ENCODE results near the gene PPIA. TPM values are rescaled to one million over a fixed set of nuclear protein-coding genes. Genes with fewer than 3 reads are reported as not detected.
A peak's percentile ranks its signal among the peaks of the same experiment; 100 is the strongest.

The PPIA gene
- total RNA-seq, 1 experiment from 2014 or later = 2,409 TPM

GRCh38 chr7:44767134-44767911 is 29.2 kb upstream of the PPIA start:
- H3T11ph ChIP-seq (ENCODE audit: low read length) = no peak overlapping the region
- no peak overlapping the region; a peak in 1 of 5 replicates for H3K4me3 Mint-ChIP-seq
- WGBS (ENCODE audit: extremely low coverage, insufficient read length, low lambda C conversion rate) = no CpG with 5 or more reads among the region's 19 CpGs

More at GRCh38 chr7:44767134-44767911, 29.2 kb upstream of the PPIA start:
- Histone ChIP-seq H4K8ac (replicated peaks; ENCODE audit: insufficient read length, low read depth, low read length) (no peak overlapping the region), H3K27ac (ENCODE audit: insufficient read length, low read depth, low read length) (no peak overlapping the region), H3K79me2 (ENCODE audit: insufficient read depth, low read length) (no peaks in the 10 kb centered on the region), H3K9me3 (ENCODE audit: control insufficient read depth, low read depth, low read length) (no peaks in the 10 kb centered on the region), H3K14ac (ENCODE audit: insufficient read depth, low read length) (no peak overlapping the region), H2BK5ac (ENCODE audit: insufficient read length, low read length) (no peak overlapping the region), H2BK15ac (ENCODE audit: low read depth, low read length) (no peak overlapping the region), H3K4me2 (ENCODE audit: insufficient read depth, insufficient read length, low read length) (no peak overlapping the region), H2AFZ (ENCODE audit: low read length) (no peak overlapping the region), H3K9ac (ENCODE audit: extremely low read depth, insufficient read length, low read length) (no peak overlapping the region), H3K56ac (ENCODE audit: insufficient read length, low read depth, low read length) (no peak overlapping the region), H3K23ac (ENCODE audit: insufficient read length, low read depth, low read length) (no peak overlapping the region), H3K4ac (ENCODE audit: low read depth, low read length) (no peak overlapping the region), H2BK12ac (ENCODE audit: insufficient read length, low read depth, low read length) (no peak overlapping the region), H4K20me1 (ENCODE audit: control insufficient read depth, insufficient read depth, insufficient read length) (no peaks in the 10 kb centered on the region), H2AK5ac (ENCODE audit: insufficient read length, low read length) (no peak overlapping the region), H4K91ac (ENCODE audit: insufficient read length, low read depth, low read length) (no peak overlapping the region), H3K23me2 (ENCODE audit: insufficient read length, low read depth, low read length, poor library complexity, severe bottlenecking) (no peaks in the 10 kb centered on the region), H4K5ac (ENCODE audit: insufficient read length, low read depth, low read length) (no peak overlapping the region), H3K18ac (ENCODE audit: insufficient read length, low read depth, low read length) (no peak overlapping the region), H3K27me3 (ENCODE audit: insufficient read depth, low read length) (no peaks in the 10 kb centered on the region), H2BK120ac (ENCODE audit: low read depth, low read length, poor library complexity, severe bottlenecking) (no peak overlapping the region), H3K4me1 (ENCODE audit: insufficient read depth, low read length) (no peaks in the 10 kb centered on the region), H3K79me1 (ENCODE audit: insufficient read depth, low read depth, low read length, poor library complexity, severe bottlenecking) (no peaks in the 10 kb centered on the region), H2BK20ac (ENCODE audit: low read depth, low read length, poor library complexity, severe bottlenecking) (no peak overlapping the region)
- H3K4me1 Mint-ChIP-seq = peaks cover 11 to 16% of the 10 kb centered on the region in 2 experiments
- no peak for DNase-seq
- peaks cover 0 to 4% of the 10 kb centered on the region in 2 experiments; a peak in 1 of 5 replicates for H3K9me3 Mint-ChIP-seq
- peaks cover 4% of the 10 kb centered on the region for H3K27me3 Mint-ChIP-seq (ENCODE audit: low read depth)
- TF ChIP-seq, protein P1, sequence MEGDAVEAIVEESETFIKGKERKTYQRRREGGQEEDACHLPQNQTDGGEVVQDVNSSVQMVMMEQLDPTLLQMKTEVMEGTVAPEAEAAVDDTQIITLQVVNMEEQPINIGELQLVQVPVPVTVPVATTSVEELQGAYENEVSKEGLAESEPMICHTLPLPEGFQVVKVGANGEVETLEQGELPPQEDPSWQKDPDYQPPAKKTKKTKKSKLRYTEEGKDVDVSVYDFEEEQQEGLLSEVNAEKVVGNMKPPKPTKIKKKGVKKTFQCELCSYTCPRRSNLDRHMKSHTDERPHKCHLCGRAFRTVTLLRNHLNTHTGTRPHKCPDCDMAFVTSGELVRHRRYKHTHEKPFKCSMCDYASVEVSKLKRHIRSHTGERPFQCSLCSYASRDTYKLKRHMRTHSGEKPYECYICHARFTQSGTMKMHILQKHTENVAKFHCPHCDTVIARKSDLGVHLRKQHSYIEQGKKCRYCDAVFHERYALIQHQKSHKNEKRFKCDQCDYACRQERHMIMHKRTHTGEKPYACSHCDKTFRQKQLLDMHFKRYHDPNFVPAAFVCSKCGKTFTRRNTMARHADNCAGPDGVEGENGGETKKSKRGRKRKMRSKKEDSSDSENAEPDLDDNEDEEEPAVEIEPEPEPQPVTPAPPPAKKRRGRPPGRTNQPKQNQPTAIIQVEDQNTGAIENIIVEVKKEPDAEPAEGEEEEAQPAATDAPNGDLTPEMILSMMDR (conservative IDR thresholded peaks at IDR 0.05) = no peak
- peak overlapping the region in 2 of 3 experiments; percentile 49 to 80; a peak in 3 of 7 replicates for H3K27ac Mint-ChIP-seq
- peaks cover 31 to 69% (median 67%) of the 10 kb centered on the region in 3 experiments; a peak in 6 of 7 replicates for H3K36me3 Mint-ChIP-seq (ENCODE audit: insufficient read depth in 1 of 3, low read depth in 3 of 3)

Measured in H9 (cell line).